Measurements from ENCODE around the gene BACH1.

The BACH1 gene

DNA sequence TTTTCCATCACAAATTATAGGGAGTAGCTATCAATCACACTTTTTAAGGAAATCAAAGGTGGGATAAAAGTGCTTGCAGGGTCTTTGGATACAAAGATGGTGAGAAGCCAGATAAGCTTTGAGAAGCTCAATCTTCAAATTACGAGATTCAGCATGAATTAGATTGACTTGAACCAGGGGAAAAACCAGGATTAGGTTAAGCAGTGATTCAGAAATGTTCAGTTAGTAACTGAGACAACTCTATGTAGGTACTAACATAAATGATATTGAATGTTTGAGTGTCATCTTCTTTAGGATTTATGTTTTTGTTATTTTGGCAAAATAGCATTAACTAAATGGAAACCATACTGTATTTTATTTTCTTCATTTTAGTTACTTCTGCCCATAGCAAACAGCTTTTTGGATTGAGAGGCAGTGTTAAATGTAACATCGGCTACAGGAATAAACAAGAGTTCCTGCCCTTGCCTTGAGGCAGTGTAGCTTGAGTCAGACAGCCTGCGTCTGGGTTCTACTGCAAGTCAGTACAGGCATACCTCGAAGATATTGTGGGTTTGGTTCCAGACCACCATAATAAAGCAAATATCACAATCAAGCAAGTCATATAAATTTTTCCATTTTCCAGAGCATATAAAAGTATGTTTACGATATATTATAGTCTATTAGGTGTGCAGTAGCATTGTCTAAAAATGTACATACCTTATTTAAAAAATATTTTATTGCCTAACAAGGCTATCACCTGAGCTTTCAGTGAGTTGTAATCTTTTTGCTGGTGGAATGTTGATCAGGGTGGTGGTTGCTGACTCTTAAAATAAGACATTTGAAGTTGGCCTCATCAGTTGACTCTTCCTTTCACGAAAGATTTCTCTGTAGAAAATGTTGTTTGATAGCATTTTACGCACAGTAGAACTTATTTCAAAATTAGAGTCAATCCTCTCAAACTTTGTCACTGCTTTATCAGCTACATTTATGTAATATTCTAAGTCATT lies 36.9 kb upstream of the BACH1 start:
- TF ChIP-seq, protein P1, sequence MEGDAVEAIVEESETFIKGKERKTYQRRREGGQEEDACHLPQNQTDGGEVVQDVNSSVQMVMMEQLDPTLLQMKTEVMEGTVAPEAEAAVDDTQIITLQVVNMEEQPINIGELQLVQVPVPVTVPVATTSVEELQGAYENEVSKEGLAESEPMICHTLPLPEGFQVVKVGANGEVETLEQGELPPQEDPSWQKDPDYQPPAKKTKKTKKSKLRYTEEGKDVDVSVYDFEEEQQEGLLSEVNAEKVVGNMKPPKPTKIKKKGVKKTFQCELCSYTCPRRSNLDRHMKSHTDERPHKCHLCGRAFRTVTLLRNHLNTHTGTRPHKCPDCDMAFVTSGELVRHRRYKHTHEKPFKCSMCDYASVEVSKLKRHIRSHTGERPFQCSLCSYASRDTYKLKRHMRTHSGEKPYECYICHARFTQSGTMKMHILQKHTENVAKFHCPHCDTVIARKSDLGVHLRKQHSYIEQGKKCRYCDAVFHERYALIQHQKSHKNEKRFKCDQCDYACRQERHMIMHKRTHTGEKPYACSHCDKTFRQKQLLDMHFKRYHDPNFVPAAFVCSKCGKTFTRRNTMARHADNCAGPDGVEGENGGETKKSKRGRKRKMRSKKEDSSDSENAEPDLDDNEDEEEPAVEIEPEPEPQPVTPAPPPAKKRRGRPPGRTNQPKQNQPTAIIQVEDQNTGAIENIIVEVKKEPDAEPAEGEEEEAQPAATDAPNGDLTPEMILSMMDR (IDR thresholded peaks at IDR 0.05) = no peak

DNA sequence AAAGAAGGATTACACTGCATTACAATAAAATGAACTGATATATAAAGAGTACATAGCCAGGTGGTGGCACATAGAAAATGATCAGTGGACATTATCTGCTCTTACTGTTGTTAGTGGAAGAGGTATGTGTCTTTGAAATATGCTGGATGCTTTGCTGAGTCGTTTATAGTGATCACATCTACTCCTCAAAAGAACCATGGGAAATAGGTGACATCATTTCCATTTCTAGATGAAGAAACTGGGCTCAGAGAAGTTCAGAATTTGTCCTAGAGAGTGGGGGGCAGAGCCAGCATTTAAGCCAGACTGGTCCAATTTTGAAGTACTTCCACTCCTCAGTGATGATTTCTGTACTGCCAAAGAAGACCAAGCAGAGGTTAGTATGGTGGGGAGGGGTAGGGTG lies 34.0 kb upstream of the BACH1 start:
- TF ChIP-seq, protein P1 (IDR thresholded peaks at IDR 0.05) = no peak

DNA sequence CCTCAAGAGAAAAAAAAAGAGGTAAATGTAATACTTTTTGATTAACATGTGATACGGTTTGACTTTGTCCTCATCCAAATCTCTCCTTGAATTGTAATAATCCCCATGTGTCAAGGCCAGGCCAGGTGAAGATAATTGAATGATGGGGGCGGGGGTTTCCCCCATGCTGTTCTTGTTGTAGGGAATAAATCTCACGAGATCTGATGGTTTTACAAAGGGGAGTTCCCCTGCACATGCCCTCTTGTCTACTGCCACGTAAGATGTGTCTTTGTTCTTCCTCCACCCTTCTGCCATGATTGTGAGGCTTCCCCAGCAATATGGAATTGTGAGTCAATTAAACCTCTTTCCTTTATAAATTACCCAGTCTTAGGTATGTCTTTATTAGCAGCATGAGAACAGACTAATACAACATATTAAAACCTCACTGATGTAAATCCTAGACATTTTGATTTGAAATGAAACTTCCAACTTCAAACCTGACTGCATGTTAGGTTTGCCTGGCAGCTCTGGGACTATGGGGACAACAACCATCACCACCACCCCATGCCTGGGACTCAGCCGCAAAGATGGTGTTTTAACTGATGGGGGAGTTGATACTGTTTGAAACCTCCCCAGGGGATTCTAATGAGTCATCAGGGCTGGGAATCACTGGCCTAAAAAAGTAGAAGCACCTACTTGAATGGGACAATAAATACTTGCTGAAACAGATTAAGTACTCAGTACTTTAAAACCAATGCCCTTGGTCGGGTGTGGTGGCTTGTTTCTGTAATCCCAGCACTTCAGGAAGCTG lies 32.8 kb upstream of the BACH1 start:
- TF ChIP-seq, protein P1 (IDR thresholded peaks at IDR 0.05) = no peak

DNA sequence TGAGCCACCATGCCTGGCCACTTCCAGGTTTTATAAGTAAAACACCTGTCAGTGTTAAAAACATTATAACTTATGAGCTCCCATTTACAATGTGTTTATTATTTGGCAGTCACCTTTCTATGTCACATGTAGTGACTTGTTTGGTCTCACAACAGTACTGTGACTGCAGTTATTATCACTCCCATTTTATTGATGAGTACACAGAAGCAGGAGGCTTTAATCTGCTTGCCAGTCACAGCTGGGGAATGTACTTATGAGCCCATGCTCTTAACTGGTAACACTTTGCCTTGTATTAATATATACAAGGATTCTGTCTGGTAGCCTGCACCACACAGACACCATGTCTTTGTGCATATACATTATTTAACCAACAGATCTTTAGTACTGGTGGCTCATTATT lies 31.1 kb upstream of the BACH1 start:
- TF ChIP-seq, protein P1 (IDR thresholded peaks at IDR 0.05) = no peak

DNA sequence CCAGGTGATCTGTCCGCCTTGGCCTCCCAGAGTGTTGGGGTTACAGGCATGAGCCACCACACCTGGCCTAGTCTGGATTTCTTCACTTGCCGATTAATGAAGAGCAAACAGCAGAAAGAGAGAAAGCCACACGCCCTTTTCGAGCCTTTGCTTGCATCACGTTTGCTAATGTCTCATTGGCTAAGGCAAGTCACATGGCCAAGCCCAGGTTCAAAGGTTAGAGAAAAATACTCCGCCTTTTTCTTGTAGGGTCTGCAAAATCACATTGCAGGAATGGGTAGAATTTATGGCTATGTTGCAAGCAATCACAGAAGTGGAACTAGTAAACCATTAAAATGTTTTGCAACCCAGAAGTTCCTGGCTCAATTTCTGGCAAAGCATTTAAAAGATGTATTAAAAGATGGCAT lies 26.8 kb upstream of the BACH1 start:
- TF ChIP-seq, protein P1 (IDR thresholded peaks at IDR 0.05) = no peak

DNA sequence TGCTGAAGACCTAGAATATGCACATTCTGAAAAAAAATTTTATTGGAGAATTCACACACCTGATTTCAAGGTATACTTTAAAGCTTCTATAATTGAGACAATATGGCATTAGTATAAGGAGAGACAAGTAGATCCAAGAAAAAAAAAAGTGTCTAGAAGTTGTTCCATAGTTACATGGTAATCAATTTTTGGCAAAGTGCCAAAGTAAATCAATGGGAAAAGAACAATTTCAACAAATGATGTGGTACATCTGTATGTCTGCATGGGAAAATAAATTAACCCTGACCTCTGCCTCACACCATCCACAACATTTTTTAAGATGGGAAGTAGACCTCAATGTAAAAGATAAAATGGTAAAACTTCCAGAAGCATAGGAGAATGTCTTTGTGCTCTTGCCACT lies 21.3 kb upstream of the BACH1 start:
- TF ChIP-seq, protein P1 (IDR thresholded peaks at IDR 0.05) = no peak

DNA sequence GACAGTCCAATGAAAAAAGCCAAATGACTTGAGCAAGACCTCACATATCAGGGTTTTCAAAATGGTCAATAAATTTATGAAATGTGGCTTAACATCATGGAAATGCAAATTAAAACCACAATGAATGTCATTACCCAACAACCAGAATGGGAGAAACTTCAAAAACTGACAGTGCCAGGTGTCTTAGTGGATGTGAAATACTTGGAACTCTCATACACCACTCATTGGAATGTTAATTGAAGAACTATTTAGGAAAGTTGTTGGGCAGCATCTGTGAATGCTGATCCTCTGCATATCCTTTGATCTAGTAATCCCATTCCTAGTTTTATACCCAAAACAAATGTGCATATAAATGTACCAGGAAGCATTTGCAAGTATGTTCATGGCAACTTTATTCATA lies 19.2 kb upstream of the BACH1 start:
- TF ChIP-seq, protein P1 (IDR thresholded peaks at IDR 0.05) = no peak
